Prostate gland (tissue), 2 donors: ENCODE results near the gene RGS7.

ENCODE experiments used
- CTCF ChIP-seq, 4 experiments: fragments of 200-600 bp in 2 of 4; fragments of 450-650 bp in 2 of 4; sonication (generic) in 2 of 4; IDR thresholded peaks; 1 replicate in 3 of 4; 2 replicates in 1 of 4; pipeline ENCODE4 v1.5.1; 2016 to 2019; ENCODE audit warnings: antibody characterized with exemption in 4 of 4, mild to moderate bottlenecking in 2 of 4, moderate library complexity in 2 of 4
- POLR2AphosphoS5 ChIP-seq: sonication (generic); formaldehyde crosslinking; IDR thresholded peaks from one replicate; pipeline ENCODE4 v1.6.1; 2017; ENCODE audit warnings: antibody characterized with exemption

- TF ChIP-seq CTCF (IDR thresholded peaks at IDR 0.05) (no peak), POLR2AphosphoS5 (no peak)
Observed at GRCh38 chr1:241240069-241240468, 116.9 kb downstream of the RGS7 start.
